ENCODE measurements around the gene NEGR1. TPM values are rescaled to one million over a fixed set of nuclear protein-coding genes. Genes with fewer than 3 reads are reported as not detected.
"Not testable (repeated sequence)": the region's sequence is repeated elsewhere in the genome, so short reads cannot be mapped to it uniquely, and the experiment has no call there.

Gene NEGR1
- total and polyA plus RNA-seq, 12 donors: 2.3 to 18.3 (median 5.2) TPM

- no peaks in the 10 kb centered on the region for H3K27me3 ChIP-seq
- no peaks in the 10 kb centered on the region for H3K9me3 ChIP-seq
- H3K4me1 ChIP-seq: no peaks in the 10 kb centered on the region
- no peaks in the 10 kb centered on the region for H3K36me3 ChIP-seq
- TF ChIP-seq, protein P1, sequence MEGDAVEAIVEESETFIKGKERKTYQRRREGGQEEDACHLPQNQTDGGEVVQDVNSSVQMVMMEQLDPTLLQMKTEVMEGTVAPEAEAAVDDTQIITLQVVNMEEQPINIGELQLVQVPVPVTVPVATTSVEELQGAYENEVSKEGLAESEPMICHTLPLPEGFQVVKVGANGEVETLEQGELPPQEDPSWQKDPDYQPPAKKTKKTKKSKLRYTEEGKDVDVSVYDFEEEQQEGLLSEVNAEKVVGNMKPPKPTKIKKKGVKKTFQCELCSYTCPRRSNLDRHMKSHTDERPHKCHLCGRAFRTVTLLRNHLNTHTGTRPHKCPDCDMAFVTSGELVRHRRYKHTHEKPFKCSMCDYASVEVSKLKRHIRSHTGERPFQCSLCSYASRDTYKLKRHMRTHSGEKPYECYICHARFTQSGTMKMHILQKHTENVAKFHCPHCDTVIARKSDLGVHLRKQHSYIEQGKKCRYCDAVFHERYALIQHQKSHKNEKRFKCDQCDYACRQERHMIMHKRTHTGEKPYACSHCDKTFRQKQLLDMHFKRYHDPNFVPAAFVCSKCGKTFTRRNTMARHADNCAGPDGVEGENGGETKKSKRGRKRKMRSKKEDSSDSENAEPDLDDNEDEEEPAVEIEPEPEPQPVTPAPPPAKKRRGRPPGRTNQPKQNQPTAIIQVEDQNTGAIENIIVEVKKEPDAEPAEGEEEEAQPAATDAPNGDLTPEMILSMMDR (IDR thresholded peaks at IDR 0.05): no peak
- WGBS, 2 donors: 92 to 97% methylated on average over 1 of the region's 1 CpG
- H3K4me3 ChIP-seq: no peak overlapping the region
- DNase-seq (no peak), ATAC-seq (no peak)
- no peak overlapping the region for H3K27ac ChIP-seq
- intact Hi-C loops (cut with DNase I): no loop called here
Observed at GRCh38 chr1:72241397-72241796, 40.9 kb downstream of the NEGR1 start.

GRCh38 chr1:72235931-72236330, 46.4 kb downstream of the NEGR1 start:
- H3K36me3 ChIP-seq; H3K27me3 ChIP-seq; H3K4me3 ChIP-seq; H3K27ac ChIP-seq; intact Hi-C loops (cut with DNase I); H3K9me3 ChIP-seq; ATAC-seq; H3K4me1 ChIP-seq; DNase-seq: not testable (repeated sequence)

GRCh38 chr1:72235062-72235461, 47.3 kb downstream of the NEGR1 start:
- TF ChIP-seq, protein P1 (IDR thresholded peaks at IDR 0.05): no peak
- WGBS, 2 donors: 83 to 94% methylated on average over 7 of the region's 7 CpGs
- H3K36me3 ChIP-seq: no peaks in the 10 kb centered on the region
- intact Hi-C loops (cut with DNase I): no loop called here
- H3K4me1 ChIP-seq: no peaks in the 10 kb centered on the region
- no peak overlapping the region for H3K27ac ChIP-seq
- H3K27me3 ChIP-seq: no peaks in the 10 kb centered on the region
- DNase-seq: no peak
- no peak overlapping the region for H3K4me3 ChIP-seq
- H3K9me3 ChIP-seq: peaks cover 0 to 8% (median 0%) of the 10 kb centered on the region in 11 donors
- ATAC-seq: no peak

DNA sequence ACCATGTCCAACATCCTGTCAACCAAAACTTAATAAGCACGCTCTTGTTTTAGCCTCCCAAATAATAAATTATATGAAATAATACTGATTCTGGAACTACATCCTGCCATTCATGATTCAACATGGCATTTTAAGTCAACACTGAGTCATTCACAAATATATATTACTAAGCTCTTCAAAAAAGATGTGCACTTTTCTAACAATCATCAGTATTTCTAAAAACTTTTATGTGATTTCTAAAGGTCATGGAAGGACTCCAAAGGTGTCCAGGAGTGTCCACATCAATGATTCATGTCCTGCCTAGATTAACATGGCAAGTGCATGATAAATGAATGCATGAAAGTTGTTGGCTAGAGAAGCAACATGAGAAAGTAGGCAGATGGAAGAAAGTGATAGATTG, 51.6 kb downstream of the NEGR1 start:
- H3K9me3 ChIP-seq: peaks cover 0 to 6% (median 0%) of the 10 kb centered on the region in 11 donors
- intact Hi-C loops (cut with DNase I): no loop called here
- no peaks in the 10 kb centered on the region for H3K27me3 ChIP-seq
- H3K27ac ChIP-seq: no peak overlapping the region
- H3K4me1 ChIP-seq: no peaks in the 10 kb centered on the region
- DNase-seq (no peak), ATAC-seq (no peak)
- 91% methylated on average over 1 of the region's 1 CpG for WGBS, 2 donors
- H3K36me3 ChIP-seq: no peaks in the 10 kb centered on the region
- TF ChIP-seq, protein P1 (IDR thresholded peaks at IDR 0.05): no peak
- no peak overlapping the region for H3K4me3 ChIP-seq

DNA sequence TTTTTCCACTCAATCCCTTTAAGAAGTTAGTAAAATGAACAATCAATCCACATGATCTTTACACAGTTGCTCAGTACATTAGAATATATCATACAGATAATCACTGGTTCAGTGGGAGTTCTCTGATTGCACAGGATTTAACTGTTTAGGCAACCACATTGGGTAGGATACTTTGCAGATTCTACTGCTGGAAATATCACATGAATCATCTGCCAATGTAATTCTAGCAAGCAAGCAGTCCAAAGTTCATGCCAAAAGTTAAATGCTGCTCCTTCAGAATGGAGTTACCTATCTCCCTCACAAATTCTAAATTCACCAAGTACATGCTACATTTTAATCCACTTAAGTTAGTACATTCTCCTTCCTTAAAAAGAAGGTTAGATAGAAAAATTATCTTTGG, 52.4 kb downstream of the NEGR1 start:
- no peak for DNase-seq
- no peak for ATAC-seq
- Histone ChIP-seq H3K4me3 (no peak overlapping the region), H3K36me3 (no peaks in the 10 kb centered on the region), H3K27me3 (no peaks in the 10 kb centered on the region), H3K9me3 (peaks cover 0 to 6% (median 0%) of the 10 kb centered on the region in 11 donors), H3K27ac (no peak overlapping the region), H3K4me1 (no peaks in the 10 kb centered on the region)
- TF ChIP-seq, protein P1 (IDR thresholded peaks at IDR 0.05): no peak
- intact Hi-C loops (cut with DNase I): no loop called here

All from heart right ventricle (tissue), 16 donors.